ENCODE measurements around the gene SUV39H2.

The SUV39H2 gene

GRCh38 chr10:14947268-14947667 is 68.6 kb downstream of the SUV39H2 start:
- Histone ChIP-seq H3K23ac (ENCODE audit: low read length) (no peak overlapping the region), H3K4me2 (ENCODE audit: low read length) (no peak overlapping the region), H3K4me3 (ENCODE audit: low read depth, low read length) (no peak overlapping the region), H3K4ac (ENCODE audit: low read depth, low read length) (no peak overlapping the region), H2BK12ac (ENCODE audit: low read length) (no peak overlapping the region), H4K91ac (ENCODE audit: low read depth, low read length) (no peak overlapping the region), H3K36me3 (ENCODE audit: control insufficient read depth in 1 of 2, insufficient read depth in 2 of 2, low read length in 2 of 2) (peaks cover 24 to 26% of the 10 kb centered on the region in 2 experiments), H3K27me3 (ENCODE audit: insufficient read depth, low read length) (no peaks in the 10 kb centered on the region), H3K9ac (ENCODE audit: low read length) (no peak overlapping the region), H4K12ac (ENCODE audit: low read depth, low read length) (no peak overlapping the region), H3K18ac (ENCODE audit: low read length) (no peak overlapping the region), H3K79me2 (ENCODE audit: control insufficient read depth, insufficient read depth, low read length, poor library complexity) (peaks cover 1% of the 10 kb centered on the region), H3K4me1 (ENCODE audit: control insufficient read depth in 1 of 2, insufficient read depth in 2 of 2, low read length in 2 of 2) (no peaks in the 10 kb centered on the region), H2AK5ac (ENCODE audit: low read length) (no peak overlapping the region), H2AFZ (ENCODE audit: insufficient read depth, low read length, poor library complexity) (no peak overlapping the region), H3K27ac (ENCODE audit: low read depth, low read length) (no peak overlapping the region), H3K79me1 (ENCODE audit: low read length) (no peaks in the 10 kb centered on the region), H2BK120ac (ENCODE audit: insufficient read depth, low read length, poor library complexity) (no peak overlapping the region), H2BK5ac (ENCODE audit: low read depth, low read length, poor library complexity) (no peak overlapping the region), H3K14ac (ENCODE audit: low read length) (no peak overlapping the region), H3K9me3 (ENCODE audit: insufficient read depth, low read depth, low read length) (no peaks in the 10 kb centered on the region), H4K8ac (ENCODE audit: low read depth, low read length) (no peak overlapping the region)
- WGBS (ENCODE audit: extremely low coverage, insufficient coverage, insufficient read length), result no CpG with 5 or more reads among the region's 1 CpG
- no peak for DNase-seq

DNA sequence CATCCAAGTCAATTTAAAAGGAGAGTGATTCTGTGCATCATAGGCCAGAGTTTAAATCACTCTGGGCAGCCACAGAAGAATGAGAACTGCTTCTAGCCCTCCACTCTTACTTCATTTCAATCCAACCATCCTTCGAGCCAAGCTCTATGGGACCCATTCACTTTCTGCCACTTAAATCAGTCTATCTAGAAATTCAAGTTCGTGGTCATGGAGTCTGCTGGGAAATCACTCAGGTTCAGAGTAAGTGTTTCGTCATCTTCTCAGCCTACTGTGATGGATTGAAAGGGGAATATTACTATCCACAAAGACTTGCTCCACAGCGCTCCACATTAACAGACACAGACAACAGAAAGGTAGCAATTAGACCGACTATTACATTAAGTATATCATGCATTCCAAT is 70.6 kb downstream of the SUV39H2 start:
- H3K18ac ChIP-seq (ENCODE audit: low read length), result no peak overlapping the region
- H3K4ac ChIP-seq (ENCODE audit: low read depth, low read length), result no peak overlapping the region
- H3K4me3 ChIP-seq (ENCODE audit: low read depth, low read length), result no peak overlapping the region
- H2BK120ac ChIP-seq (ENCODE audit: insufficient read depth, low read length, poor library complexity), result no peak overlapping the region
- H2AFZ ChIP-seq (ENCODE audit: insufficient read depth, low read length, poor library complexity), result no peak overlapping the region
- H3K79me1 ChIP-seq (ENCODE audit: low read length), result peaks cover 4% of the 10 kb centered on the region
- peaks cover 1% of the 10 kb centered on the region for H3K79me2 ChIP-seq (ENCODE audit: control insufficient read depth, insufficient read depth, low read length, poor library complexity)
- H2AK5ac ChIP-seq (ENCODE audit: low read length), result no peak overlapping the region
- H3K36me3 ChIP-seq (ENCODE audit: control insufficient read depth in 1 of 2, insufficient read depth in 2 of 2, low read length in 2 of 2), result peaks cover 16 to 19% of the 10 kb centered on the region in 2 experiments
- H4K91ac ChIP-seq (ENCODE audit: low read depth, low read length), result no peak overlapping the region
- no peaks in the 10 kb centered on the region for H3K9me3 ChIP-seq (ENCODE audit: insufficient read depth, low read depth, low read length)
- no peak overlapping the region for H4K8ac ChIP-seq (ENCODE audit: low read depth, low read length)
- no peak overlapping the region for H2BK5ac ChIP-seq (ENCODE audit: low read depth, low read length, poor library complexity)
- no peak overlapping the region for H3K23ac ChIP-seq (ENCODE audit: low read length)
- no peak overlapping the region for H3K4me2 ChIP-seq (ENCODE audit: low read length)
- H3K14ac ChIP-seq (ENCODE audit: low read length), result no peak overlapping the region
- H3K27me3 ChIP-seq (ENCODE audit: insufficient read depth, low read length), result no peaks in the 10 kb centered on the region
- H3K27ac ChIP-seq (ENCODE audit: low read depth, low read length), result no peak overlapping the region
- no peak overlapping the region for H3K9ac ChIP-seq (ENCODE audit: low read length)
- no peak for DNase-seq
- H3K4me1 ChIP-seq (ENCODE audit: control insufficient read depth in 1 of 2, insufficient read depth in 2 of 2, low read length in 2 of 2), result peaks cover 3% of the 10 kb centered on the region in 2 experiments
- no peak overlapping the region for H2BK12ac ChIP-seq (ENCODE audit: low read length)
- H4K12ac ChIP-seq (ENCODE audit: low read depth, low read length), result no peak overlapping the region
- WGBS (ENCODE audit: extremely low coverage, insufficient coverage, insufficient read length), result no CpG with 5 or more reads among the region's 5 CpGs

- Histone ChIP-seq H2BK5ac (ENCODE audit: low read depth, low read length, poor library complexity) (no peak overlapping the region), H3K18ac (ENCODE audit: low read length) (no peak overlapping the region), H3K14ac (ENCODE audit: low read length) (no peak overlapping the region), H3K23ac (ENCODE audit: low read length) (no peak overlapping the region), H3K79me1 (ENCODE audit: low read length) (peaks cover 4% of the 10 kb centered on the region), H2BK12ac (ENCODE audit: low read length) (no peak overlapping the region), H3K27me3 (ENCODE audit: insufficient read depth, low read length) (no peaks in the 10 kb centered on the region), H4K91ac (ENCODE audit: low read depth, low read length) (no peak overlapping the region), H2BK120ac (ENCODE audit: insufficient read depth, low read length, poor library complexity) (no peak overlapping the region), H3K27ac (ENCODE audit: low read depth, low read length) (no peak overlapping the region), H3K79me2 (ENCODE audit: control insufficient read depth, insufficient read depth, low read length, poor library complexity) (peaks cover 1% of the 10 kb centered on the region), H3K4me3 (ENCODE audit: low read depth, low read length) (peak overlapping the region; percentile 78), H4K8ac (ENCODE audit: low read depth, low read length) (no peak overlapping the region), H4K12ac (ENCODE audit: low read depth, low read length) (no peak overlapping the region), H3K9me3 (ENCODE audit: insufficient read depth, low read depth, low read length) (no peaks in the 10 kb centered on the region), H3K4me2 (ENCODE audit: low read length) (peak overlapping the region; percentile 77), H3K9ac (ENCODE audit: low read length) (peak overlapping the region; percentile 14), H2AK5ac (ENCODE audit: low read length) (no peak overlapping the region), H3K4ac (ENCODE audit: low read depth, low read length) (peak overlapping the region; percentile 8), H3K4me1 (ENCODE audit: control insufficient read depth in 1 of 2, insufficient read depth in 2 of 2, low read length in 2 of 2) (peaks cover 3% of the 10 kb centered on the region in 2 experiments), H3K36me3 (ENCODE audit: control insufficient read depth in 1 of 2, insufficient read depth in 2 of 2, low read length in 2 of 2) (peaks cover 0 to 3% of the 10 kb centered on the region in 2 experiments), H2AFZ (ENCODE audit: insufficient read depth, low read length, poor library complexity) (no peak overlapping the region)
- no peak for DNase-seq
- WGBS (ENCODE audit: extremely low coverage, insufficient coverage, insufficient read length), result no CpG with 5 or more reads among the region's 10 CpGs
Observed at GRCh38 chr10:14952851-14953423, 74.3 kb downstream of the SUV39H2 start.

DNA sequence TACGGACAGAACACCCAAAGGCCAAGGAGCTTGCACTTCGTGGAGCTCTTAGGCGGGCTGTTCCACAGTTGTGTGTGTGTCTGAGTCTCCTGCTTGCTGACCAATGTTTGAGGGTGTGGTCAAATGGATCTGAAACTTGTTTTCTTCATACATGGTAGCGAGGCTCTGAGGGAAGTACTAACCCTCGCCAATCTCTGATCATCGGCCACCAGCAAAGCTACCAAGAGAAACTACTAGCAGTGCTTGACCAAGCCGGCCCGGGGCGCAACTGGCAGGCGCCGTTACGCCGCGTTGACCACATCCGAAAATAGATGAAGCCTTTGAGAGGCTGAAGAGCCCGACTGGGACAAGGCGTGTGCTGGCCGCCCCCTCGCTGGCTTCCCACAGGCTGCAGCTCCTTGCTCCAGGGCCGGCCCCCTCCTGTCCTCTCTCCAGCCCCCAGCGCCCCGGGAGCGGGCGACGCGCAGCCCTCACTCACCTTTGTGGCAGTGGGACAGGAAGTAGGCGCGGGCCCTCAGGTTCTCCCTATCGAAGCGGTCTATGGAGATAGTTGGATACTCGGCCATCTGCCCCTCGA is 74.8 kb downstream of the SUV39H2 start:
- WGBS (ENCODE audit: extremely low coverage, insufficient coverage, insufficient read length), result no CpG with 5 or more reads among the region's 32 CpGs
- H3K4me2 ChIP-seq (ENCODE audit: low read length), result peak overlapping the region; percentile 77
- H3K79me1 ChIP-seq (ENCODE audit: low read length), result peaks cover 4% of the 10 kb centered on the region
- H3K9ac ChIP-seq (ENCODE audit: low read length), result peak overlapping the region; percentile 77
- peak; percentile 17 to 55 for DNase-seq
- peak overlapping the region; percentile 15 for H2BK5ac ChIP-seq (ENCODE audit: low read depth, low read length, poor library complexity)
- H3K4ac ChIP-seq (ENCODE audit: low read depth, low read length), result peak overlapping the region; percentile 18
- no peaks in the 10 kb centered on the region for H3K9me3 ChIP-seq (ENCODE audit: insufficient read depth, low read depth, low read length)
- no peaks in the 10 kb centered on the region for H3K27me3 ChIP-seq (ENCODE audit: insufficient read depth, low read length)
- H3K79me2 ChIP-seq (ENCODE audit: control insufficient read depth, insufficient read depth, low read length, poor library complexity), result peaks cover 1% of the 10 kb centered on the region
- peaks cover 3% of the 10 kb centered on the region in 2 experiments for H3K4me1 ChIP-seq (ENCODE audit: control insufficient read depth in 1 of 2, insufficient read depth in 2 of 2, low read length in 2 of 2)
- peak overlapping the region; percentile 46 for H2BK120ac ChIP-seq (ENCODE audit: insufficient read depth, low read length, poor library complexity)
- peak overlapping the region; percentile 72 for H4K8ac ChIP-seq (ENCODE audit: low read depth, low read length)
- no peak overlapping the region for H3K23ac ChIP-seq (ENCODE audit: low read length)
- H2AFZ ChIP-seq (ENCODE audit: insufficient read depth, low read length, poor library complexity), result peak overlapping the region; percentile 74
- peak overlapping the region; percentile 36 for H4K12ac ChIP-seq (ENCODE audit: low read depth, low read length)
- no peak overlapping the region for H2AK5ac ChIP-seq (ENCODE audit: low read length)
- peak overlapping the region; percentile 41 for H4K91ac ChIP-seq (ENCODE audit: low read depth, low read length)
- H3K14ac ChIP-seq (ENCODE audit: low read length), result peak overlapping the region; percentile 53
- no peak overlapping the region for H2BK12ac ChIP-seq (ENCODE audit: low read length)
- H3K36me3 ChIP-seq (ENCODE audit: control insufficient read depth in 1 of 2, insufficient read depth in 2 of 2, low read length in 2 of 2), result peaks cover 0 to 2% of the 10 kb centered on the region in 2 experiments
- H3K4me3 ChIP-seq (ENCODE audit: low read depth, low read length), result peak overlapping the region; percentile 78
- peak overlapping the region; percentile 24 for H3K18ac ChIP-seq (ENCODE audit: low read length)
- H3K27ac ChIP-seq (ENCODE audit: low read depth, low read length), result no peak overlapping the region
